ENCODE results near the gene FGD4. TPM values are rescaled to one million over a fixed set of nuclear protein-coding genes. Genes with fewer than 3 reads are reported as not detected.

FGD4 gene
- total RNA-seq, 1 donor from 2014 or later, result 65.5 TPM

- DNase-seq, result no peak
- Histone ChIP-seq H3K4me1 (peaks cover 7% of the 10 kb centered on the region), H3K27ac (no peak overlapping the region), H3K9me3 (no peaks in the 10 kb centered on the region), H3K27me3 (no peaks in the 10 kb centered on the region), H3K36me3 (no peaks in the 10 kb centered on the region), H3K4me3 (no peak overlapping the region)
- no peak for TF ChIP-seq CTCF (IDR thresholded peaks at IDR 0.05)
- ATAC-seq, result peak; percentile 39
- intact Hi-C loops (cut with DNase I), result no loop called here
Observed at GRCh38 chr12:32493282-32493681, 93.9 kb downstream of the FGD4 start.

DNA sequence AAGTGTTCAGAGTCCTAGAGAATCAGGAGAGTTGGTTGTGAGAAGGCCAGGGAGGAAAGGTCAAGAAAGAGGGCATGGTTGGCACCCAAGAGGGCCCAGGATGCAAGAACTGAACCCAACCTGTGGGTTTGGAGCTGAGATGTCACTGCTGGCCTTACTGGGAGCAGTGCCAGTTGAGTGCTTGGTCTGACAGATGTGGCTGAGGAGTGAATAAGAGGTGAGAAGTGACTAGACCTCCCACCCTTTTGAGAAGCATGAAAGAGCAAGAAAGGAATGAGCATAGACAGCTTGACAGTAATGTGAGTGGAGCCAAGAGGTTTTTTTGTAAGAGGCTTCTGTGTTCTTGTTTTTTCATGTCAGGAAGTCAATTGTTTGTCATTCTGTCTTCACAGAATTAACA lies 95.3 kb downstream of the FGD4 start:
- TF ChIP-seq CTCF (IDR thresholded peaks at IDR 0.05), result no peak
- no peaks in the 10 kb centered on the region for H3K36me3 ChIP-seq
- ATAC-seq (peak; percentile 36), DNase-seq (no peak)
- H3K27ac ChIP-seq, result no peak overlapping the region
- H3K4me3 ChIP-seq, result no peak overlapping the region
- no peaks in the 10 kb centered on the region for H3K27me3 ChIP-seq
- intact Hi-C loops (cut with DNase I), result no loop called here
- no peaks in the 10 kb centered on the region for H3K9me3 ChIP-seq
- H3K4me1 ChIP-seq, result peaks cover 7% of the 10 kb centered on the region

DNA sequence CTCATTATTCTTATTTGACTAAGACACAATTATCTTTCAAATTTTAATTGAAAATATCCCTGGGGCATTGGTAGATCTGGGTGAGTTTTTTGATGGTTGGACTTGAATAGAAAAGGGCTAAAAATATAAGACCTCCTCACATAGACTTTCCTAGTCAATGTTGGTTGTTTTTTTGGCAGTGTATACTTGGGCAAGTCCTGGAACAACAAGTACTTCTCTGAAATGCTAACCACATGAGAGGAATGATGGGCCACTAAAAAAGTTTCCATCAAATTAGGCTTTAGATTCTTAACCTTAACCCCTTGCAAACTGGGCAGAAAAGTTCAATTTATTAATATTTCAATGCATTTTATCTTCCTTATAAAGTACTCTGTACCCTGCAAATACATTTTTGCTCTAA lies 97.6 kb downstream of the FGD4 start:
- Histone ChIP-seq H3K9me3 (no peaks in the 10 kb centered on the region), H3K4me3 (no peak overlapping the region), H3K27ac (no peak overlapping the region), H3K36me3 (no peaks in the 10 kb centered on the region), H3K27me3 (no peaks in the 10 kb centered on the region), H3K4me1 (peaks cover 14% of the 10 kb centered on the region)
- TF ChIP-seq CTCF (IDR thresholded peaks at IDR 0.05), result no peak
- intact Hi-C loops (cut with DNase I), result no loop called here
- ATAC-seq, result no peak
- DNase-seq, result no peak

- H3K4me1 ChIP-seq, result peaks cover 23% of the 10 kb centered on the region
Observed at GRCh38 chr12:32497864-32498263, 98.5 kb downstream of the FGD4 start.

GRCh38 chr12:32499048-32499447 lies 99.7 kb downstream of the FGD4 start:
- intact Hi-C loops (cut with DNase I), result no loop called here
- Histone ChIP-seq H3K36me3 (no peaks in the 10 kb centered on the region), H3K27me3 (no peaks in the 10 kb centered on the region), H3K27ac (no peak overlapping the region), H3K4me3 (no peak overlapping the region), H3K9me3 (no peaks in the 10 kb centered on the region), H3K4me1 (peaks cover 30% of the 10 kb centered on the region)
- TF ChIP-seq CTCF (IDR thresholded peaks at IDR 0.05), result no peak
- peak; percentile 30 for ATAC-seq
- DNase-seq, result no peak

More at GRCh38 chr12:32497864-32498263, 98.5 kb downstream of the FGD4 start:
- peak; percentile 35 for ATAC-seq
- no peak for DNase-seq
- H3K27me3 ChIP-seq, result no peaks in the 10 kb centered on the region
- no peak overlapping the region for H3K27ac ChIP-seq
- no peak overlapping the region for H3K4me3 ChIP-seq
- no peak for TF ChIP-seq CTCF (IDR thresholded peaks at IDR 0.05)
- no peaks in the 10 kb centered on the region for H3K9me3 ChIP-seq
- intact Hi-C loops (cut with DNase I), result no loop called here
- no peaks in the 10 kb centered on the region for H3K36me3 ChIP-seq

DNA sequence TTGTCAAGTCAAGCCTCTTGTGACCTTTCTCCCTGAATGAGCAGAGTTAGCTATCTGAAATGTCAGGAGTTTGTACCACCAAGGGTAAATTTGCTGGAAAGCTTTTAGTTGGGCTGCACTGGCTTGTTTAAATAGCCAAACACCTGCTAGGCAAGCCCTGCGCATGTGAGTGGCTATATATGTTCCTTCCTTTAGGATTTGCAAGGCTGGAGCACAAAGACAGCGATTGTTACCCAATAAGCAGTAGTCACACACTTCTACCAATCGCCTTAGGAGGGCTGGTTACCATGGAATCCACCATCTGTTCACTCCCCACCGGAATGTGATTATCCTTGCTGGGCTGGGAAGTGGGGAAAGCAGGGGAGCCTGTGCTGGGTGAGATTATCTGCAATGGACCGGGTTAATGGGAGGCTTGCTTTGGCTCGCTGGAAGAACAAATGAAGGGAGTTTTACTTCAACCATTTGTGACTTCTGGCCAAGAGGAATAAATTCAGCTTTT lies 102.5 kb downstream of the FGD4 start:
- peak; percentile 55 for ATAC-seq
- peaks cover 40% of the 10 kb centered on the region for H3K4me1 ChIP-seq
- no peaks in the 10 kb centered on the region for H3K36me3 ChIP-seq
- H3K27me3 ChIP-seq, result no peaks in the 10 kb centered on the region
- intact Hi-C loops (cut with DNase I), result no loop called here
- no peaks in the 10 kb centered on the region for H3K9me3 ChIP-seq
- no peak for TF ChIP-seq CTCF (IDR thresholded peaks at IDR 0.05)
- peak overlapping the region; percentile 21 for H3K4me3 ChIP-seq
- H3K27ac ChIP-seq, result peak overlapping the region; percentile 38
- no peak for DNase-seq

Measured in upper lobe of right lung (tissue), 1 donor.